Right lung (tissue), 5 donors: ENCODE data around the gene MTX3. TPM values are rescaled to one million over a fixed set of nuclear protein-coding genes. Genes with fewer than 3 reads are reported as not detected.

ENCODE experiments used
- DNase-seq, 2 donors: peaks; one replicate each; pipeline ENCODE4 v3.0.0-alpha.2; 2013
- polyA plus RNA-seq, 5 donors: library from polyadenylated mRNA; unstranded; fragments of 120-200 nt; gene quantifications; one replicate each; pipeline versions ENCODE4 v1.2.1 to v1.2.3, GENCODE V29; 2013; ENCODE audit warnings: inconsistent platforms in 1 of 5, low replicate concordance in 1 of 5; ENCODE audit not compliant: insufficient read length in 5 of 5, insufficient read depth in 1 of 5

MTX3 gene
- polyA plus RNA-seq, 5 donors = 16.1 to 37.5 (median 28.2) TPM

DNA sequence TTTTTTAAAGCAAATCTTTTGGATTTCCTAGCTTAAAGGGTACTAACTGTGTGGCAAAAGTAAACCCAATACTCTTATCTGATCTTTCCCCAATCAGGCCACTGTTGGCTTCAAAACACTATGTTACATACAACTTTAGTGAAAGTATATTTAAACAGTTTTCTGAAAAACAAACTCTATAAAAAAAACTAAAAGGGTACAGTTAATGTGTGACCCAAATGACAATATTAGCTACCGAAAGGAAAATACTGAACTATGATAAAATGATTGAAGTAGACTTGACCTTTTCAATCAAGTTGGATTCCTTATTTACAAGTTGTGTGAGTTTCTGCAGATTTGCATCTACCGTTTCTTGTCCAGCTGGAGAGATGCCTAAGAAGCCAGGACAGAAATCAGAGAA lies 5.8 kb downstream of the MTX3 start:
- DNase-seq = no peak

DNA sequence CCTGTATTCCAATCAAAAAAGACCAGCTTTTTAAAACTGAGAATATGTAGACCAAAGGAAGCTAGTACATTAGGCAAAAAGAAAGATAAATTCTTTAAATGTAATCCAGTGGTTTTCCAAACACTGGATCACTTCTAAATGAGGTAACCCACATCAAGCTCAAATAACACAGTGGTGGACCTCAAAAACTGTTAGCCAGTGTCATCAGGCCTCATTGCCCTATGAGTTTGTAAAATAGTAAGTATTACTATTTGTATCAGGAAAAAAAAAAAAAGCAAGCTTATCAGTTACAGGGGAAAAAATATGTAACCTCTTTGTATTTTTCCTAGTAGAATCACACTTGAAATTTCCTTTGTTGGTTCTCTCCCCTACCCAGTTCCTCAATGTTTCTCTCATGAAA lies 6.7 kb downstream of the MTX3 start:
- DNase-seq = no peak

GRCh38 chr5:79983618-79984017 lies 7.4 kb downstream of the MTX3 start:
- DNase-seq = no peak

GRCh38 chr5:79982136-79982535 lies 8.9 kb downstream of the MTX3 start:
- DNase-seq = no peak

GRCh38 chr5:79976759-79977515 lies 14.1 kb downstream of the MTX3 start:
- DNase-seq = no peak

DNA sequence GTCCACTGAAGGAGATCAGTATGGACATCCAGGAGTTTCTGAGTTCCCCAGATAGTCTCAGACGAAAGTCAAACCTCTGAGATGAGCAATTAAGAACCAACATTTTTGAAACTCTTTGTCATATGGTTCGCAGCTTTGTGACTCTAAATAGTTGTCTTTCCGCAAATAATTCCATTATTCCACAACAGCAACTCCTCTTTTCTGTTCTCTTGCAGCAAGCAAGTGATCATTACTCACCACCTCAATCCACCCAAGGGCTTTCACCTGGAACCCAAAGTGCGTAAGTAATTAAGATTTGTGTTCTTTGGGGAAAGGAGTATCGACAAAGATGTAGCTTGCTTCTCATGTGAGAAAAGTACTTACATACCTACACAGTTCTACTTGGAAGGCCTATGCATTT lies 15.6 kb downstream of the MTX3 start:
- no peak for DNase-seq

- DNase-seq = no peak
These were observed 16.2 kb downstream of the MTX3 start for GRCh38 chr5:79974886-79975285.

- no peak for DNase-seq
These were observed 17.1 kb downstream of the MTX3 start for GRCh38 chr5:79973996-79974395.

- no peak for DNase-seq
These were observed 17.6 kb downstream of the MTX3 start for GRCh38 chr5:79973511-79973910.

GRCh38 chr5:79971156-79971555 lies 19.9 kb downstream of the MTX3 start:
- DNase-seq = no peak

DNA sequence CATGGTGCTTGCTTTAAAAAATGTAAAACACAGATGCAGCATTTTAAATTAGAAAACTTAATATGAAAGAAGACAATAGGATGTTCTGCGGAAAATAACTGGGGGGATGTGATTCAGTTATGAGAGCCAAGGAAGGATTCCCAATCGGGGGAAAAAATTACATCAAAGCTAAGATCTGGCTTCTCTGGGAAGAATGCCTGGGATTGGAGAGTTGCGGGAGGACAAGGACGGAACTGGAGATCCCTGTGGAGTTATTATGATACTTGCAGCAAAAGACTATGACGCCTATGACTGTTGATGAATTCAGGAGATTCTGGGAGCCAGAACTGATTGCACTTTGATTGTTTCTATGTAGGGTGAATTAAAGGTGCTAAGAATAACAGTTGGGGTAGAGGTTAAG lies 24.6 kb downstream of the MTX3 start:
- DNase-seq = no peak

GRCh38 chr5:79964136-79964535 lies 26.9 kb downstream of the MTX3 start:
- DNase-seq = no peak

GRCh38 chr5:79963261-79964061 lies 27.6 kb downstream of the MTX3 start:
- no peak for DNase-seq

- no peak for DNase-seq
These were observed 28.4 kb downstream of the MTX3 start for GRCh38 chr5:79962575-79963222.

GRCh38 chr5:79961716-79962574 lies 29.1 kb downstream of the MTX3 start:
- DNase-seq = no peak

DNA sequence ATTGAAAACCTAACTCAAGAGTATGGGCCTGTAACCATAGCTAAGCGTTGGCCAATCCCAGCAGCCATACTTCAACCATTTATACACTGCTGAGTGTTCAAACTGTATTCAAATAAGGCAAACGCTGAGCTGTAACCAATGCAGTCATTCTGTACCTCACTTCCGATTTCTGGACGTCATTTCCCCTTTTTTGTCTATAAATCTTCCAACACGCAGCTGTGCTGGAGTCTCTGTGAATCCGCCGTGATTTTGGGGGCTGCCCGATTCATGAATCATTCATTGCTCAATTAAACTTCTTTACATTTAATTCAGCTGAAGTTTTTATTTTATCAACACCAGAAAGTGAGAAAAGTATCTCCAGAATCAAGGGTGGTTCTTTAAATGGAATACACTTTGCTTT lies 31.7 kb downstream of the MTX3 start:
- no peak for DNase-seq

DNA sequence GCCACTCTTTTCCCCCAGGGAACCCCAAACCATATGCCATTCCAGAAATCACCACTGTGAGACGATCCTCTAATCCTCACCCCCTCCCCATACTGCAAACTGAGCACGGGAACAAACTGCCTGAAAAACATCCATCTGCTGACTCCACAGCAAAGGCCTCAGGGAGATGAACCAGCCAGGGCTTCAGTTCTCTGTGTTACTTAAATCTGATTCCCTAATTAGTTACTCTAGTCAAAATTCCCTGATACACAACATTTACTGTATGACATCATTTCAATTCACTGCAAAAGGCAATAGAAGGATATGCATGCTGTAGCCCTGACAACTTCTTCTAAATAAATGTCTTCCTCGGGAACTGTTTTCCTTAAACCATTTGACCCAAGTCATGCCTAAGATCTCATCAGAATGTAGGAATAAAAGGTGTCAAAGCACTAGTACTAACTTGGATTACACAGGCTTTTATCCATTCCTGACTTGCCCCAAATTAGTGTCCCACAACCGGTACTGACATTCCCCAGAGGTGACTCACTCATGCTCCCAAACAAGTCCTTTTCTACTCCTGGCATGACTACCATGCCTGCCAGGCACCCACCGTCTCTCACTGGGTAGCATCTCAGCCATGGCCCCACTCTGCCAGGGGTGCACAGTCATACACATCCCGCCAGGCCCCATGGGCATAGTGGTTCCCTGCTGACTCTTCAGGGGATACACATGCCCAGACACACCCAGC lies 35.0 kb downstream of the MTX3 start:
- no peak for DNase-seq

DNA sequence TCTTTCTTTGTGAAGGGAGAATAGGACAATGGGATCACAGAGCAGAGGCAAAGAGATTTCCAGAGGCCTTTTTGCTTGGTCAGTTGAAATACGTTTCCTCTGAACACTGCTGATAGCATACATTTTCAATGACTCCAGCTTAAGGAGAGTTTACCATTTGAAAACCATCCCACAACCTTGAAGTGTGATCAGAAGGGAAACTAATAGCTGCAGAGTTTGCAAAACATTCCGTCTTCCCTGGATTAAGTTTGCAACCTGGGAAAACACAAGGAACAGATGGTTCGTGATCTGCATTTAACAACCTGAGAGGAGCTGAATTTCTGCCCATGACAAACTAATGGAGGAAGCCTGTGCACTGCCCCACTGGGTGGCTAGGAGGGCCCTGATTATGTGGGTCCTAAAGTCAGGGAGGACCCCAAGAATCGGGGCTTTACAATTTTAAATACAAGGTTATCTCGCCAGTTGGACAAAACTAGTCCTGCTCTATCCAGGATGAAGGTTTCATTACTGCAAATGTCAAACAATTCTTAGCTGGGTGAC lies 35.6 kb downstream of the MTX3 start:
- no peak for DNase-seq

GRCh38 chr5:79954620-79955019 lies 36.4 kb downstream of the MTX3 start:
- no peak for DNase-seq

GRCh38 chr5:79947567-79947966 lies 43.5 kb downstream of the MTX3 start:
- no peak for DNase-seq

GRCh38 chr5:79938468-79938867 lies 52.6 kb downstream of the MTX3 start:
- no peak for DNase-seq
